Neural progenitor cell (in vitro differentiated cells): ENCODE results near the gene TTLL5. TPM values are rescaled to one million over a fixed set of nuclear protein-coding genes. Genes with fewer than 3 reads are reported as not detected.

Experiments used
- DNase-seq: peaks from one replicate; pipeline ENCODE4 v3.0.0-alpha.2; 2016; ENCODE audit warnings: low spot score
- H2AFZ ChIP-seq: fragments of 200-600 bp; sonication (generic); replicated peaks from 2 replicates; pipeline ENCODE4 v1.6.1; 2016; ENCODE audit warnings: antibody characterized with exemption
- H3F3A ChIP-seq: fragments of 200-600 bp; sonication (generic); 2 replicates; pipeline ENCODE4 v1.6.1; 2016; ENCODE audit warnings: antibody characterized with exemption, low read depth
- H3K27ac ChIP-seq: fragments of 200-600 bp; sonication (generic); 2 replicates; pipeline ENCODE4 v1.5.1; 2016; ENCODE audit warnings: mild to moderate bottlenecking
- H3K27me3 ChIP-seq: fragments of 200-600 bp; sonication (generic); 2 replicates; pipeline ENCODE4 v1.6.1; 2016; ENCODE audit warnings: mild to moderate bottlenecking, moderate library complexity
- H3K36me3 ChIP-seq: fragments of 200-600 bp; sonication (generic); 2 replicates; pipeline ENCODE4 v1.5.1; 2016
- H3K4me1 ChIP-seq: fragments of 200-600 bp; sonication (generic); 2 replicates; pipeline ENCODE4 v1.6.1; 2016; ENCODE audit warnings: mixed run types
- H3K4me2 ChIP-seq: fragments of 200-600 bp; sonication (generic); 2 replicates; pipeline ENCODE4 v1.6.1; 2016
- H3K4me3 ChIP-seq: fragments of 200-600 bp; sonication (generic); 2 replicates; pipeline ENCODE4 v1.5.1; 2016
- H3K79me2 ChIP-seq: fragments of 200-600 bp; sonication (generic); 2 replicates; pipeline ENCODE4 v1.6.1; 2016; ENCODE audit warnings: low read depth
- H3K9ac ChIP-seq: fragments of 200-600 bp; sonication (generic); 2 replicates; pipeline ENCODE4 v1.6.1; 2016
- H3K9me3 ChIP-seq: fragments of 200-600 bp; sonication (generic); 2 replicates; pipeline ENCODE4 v1.5.1; 2016; ENCODE audit warnings: low read depth
- H4K20me1 ChIP-seq: fragments of 200-600 bp; sonication (generic); 2 replicates; pipeline ENCODE4 v1.6.1; 2016; ENCODE audit warnings: low read depth
- H3K27ac Mint-ChIP-seq: 3 replicates; pipeline ENCODE4 v1.8.0; 2021; ENCODE audit warnings: mixed read lengths
- H3K27me3 Mint-ChIP-seq: 2 replicates; pipeline ENCODE4 v1.8.0; 2022; ENCODE audit warnings: low read depth, mild to moderate bottlenecking, inconsistent platforms, moderate library complexity, mixed read lengths; ENCODE audit not compliant: insufficient read depth
- H3K36me3 Mint-ChIP-seq: 3 replicates; pipeline ENCODE4 v1.8.0; 2021; ENCODE audit warnings: mixed read lengths
- H3K4me1 Mint-ChIP-seq: 3 replicates; pipeline ENCODE4 v1.8.0; 2021; ENCODE audit warnings: mixed read lengths
- H3K4me3 Mint-ChIP-seq: 3 replicates; pipeline ENCODE4 v1.8.0; 2021; ENCODE audit warnings: mild to moderate bottlenecking, moderate library complexity, mixed read lengths
- H3K9me3 Mint-ChIP-seq: 3 replicates; pipeline ENCODE4 v1.8.0; 2020; ENCODE audit warnings: mixed read lengths
- CTCF ChIP-seq: fragments of 200-600 bp; sonication (generic); IDR thresholded peaks from 2 replicates; pipeline ENCODE4 v1.5.1; 2017; ENCODE audit warnings: antibody characterized with exemption, mild to moderate bottlenecking
- EZH2 ChIP-seq: fragments of 200-600 bp; sonication (generic); IDR thresholded peaks from 2 replicates; pipeline ENCODE4 v1.6.1; 2017; ENCODE audit warnings: antibody characterized with exemption, mild to moderate bottlenecking, moderate library complexity
- EZH2phosphoT487 ChIP-seq: fragments of 200-600 bp; sonication (generic); IDR thresholded peaks from 2 replicates; pipeline ENCODE4 v1.6.1; 2017; ENCODE audit warnings: antibody characterized with exemption
- total RNA-seq: library from RNA; depleted of rRNA; stranded (reverse); fragments of >200 nt; gene quantifications from 2 replicates; pipeline ENCODE4 v1.2.3, GENCODE V29; 2015; ENCODE audit warnings: low replicate concordance

TTLL5 gene
- total RNA-seq, 1 donor from 2014 or later, result 61.4 TPM

DNA sequence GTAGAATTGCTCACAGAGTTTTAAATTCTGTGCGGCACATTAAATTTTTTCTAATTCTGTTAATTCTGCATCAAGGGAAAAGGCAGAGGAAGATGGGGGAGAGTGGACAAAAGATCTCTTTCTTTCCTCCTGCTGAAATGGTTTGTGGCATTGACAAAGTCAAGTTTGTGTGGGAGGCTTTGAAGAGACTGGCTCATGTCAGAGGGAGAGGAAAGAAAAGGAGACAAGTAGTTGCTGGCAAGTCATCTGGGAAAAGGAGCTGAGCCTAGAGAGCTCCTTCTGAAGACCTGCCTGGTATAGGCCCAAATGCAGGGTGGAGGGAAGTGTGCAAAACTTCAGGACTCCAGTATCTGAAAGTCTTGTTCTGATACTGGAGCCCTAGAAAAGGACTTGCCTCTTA is 36.3 kb downstream of the TTLL5 start:
- Mint-ChIP-seq H3K27me3 (no peaks in the 10 kb centered on the region), H3K36me3 (peaks cover 44% of the 10 kb centered on the region), H3K27ac (no peak overlapping the region), H3K9me3 (peaks cover 3% of the 10 kb centered on the region), H3K4me1 (peaks cover 4% of the 10 kb centered on the region), H3K4me3 (no peak overlapping the region)
- Histone ChIP-seq H3K9me3 (no peaks in the 10 kb centered on the region), H3F3A (peaks cover 4% of the 10 kb centered on the region), H3K27ac (no peak overlapping the region), H3K4me2 (no peak overlapping the region), H3K36me3 (no peaks in the 10 kb centered on the region), H3K4me1 (peaks cover 7% of the 10 kb centered on the region), H4K20me1 (peaks cover 5% of the 10 kb centered on the region), H3K4me3 (no peak overlapping the region), H3K9ac (no peak overlapping the region), H3K27me3 (no peaks in the 10 kb centered on the region), H3K79me2 (no peaks in the 10 kb centered on the region), H2AFZ (no peak overlapping the region)
- TF ChIP-seq EZH2 (no peak), CTCF (no peak)
- DNase-seq, result no peak

GRCh38 chr14:75697918-75698317 is 36.9 kb downstream of the TTLL5 start:
- Histone ChIP-seq H3K9me3 (no peaks in the 10 kb centered on the region), H3K27me3 (no peaks in the 10 kb centered on the region), H3K9ac (no peak overlapping the region), H3K79me2 (no peaks in the 10 kb centered on the region), H3K27ac (no peak overlapping the region), H3K4me3 (no peak overlapping the region), H3K4me1 (peaks cover 13% of the 10 kb centered on the region), H3F3A (peaks cover 8% of the 10 kb centered on the region), H3K4me2 (no peak overlapping the region), H4K20me1 (peaks cover 10% of the 10 kb centered on the region), H3K36me3 (no peaks in the 10 kb centered on the region), H2AFZ (no peak overlapping the region)
- DNase-seq, result no peak
- no peaks in the 10 kb centered on the region for H3K27me3 Mint-ChIP-seq
- no peak overlapping the region for H3K27ac Mint-ChIP-seq
- H3K4me3 Mint-ChIP-seq, result no peak overlapping the region
- peaks cover 3% of the 10 kb centered on the region for H3K9me3 Mint-ChIP-seq
- H3K36me3 Mint-ChIP-seq, result peaks cover 44% of the 10 kb centered on the region
- TF ChIP-seq EZH2phosphoT487 (no peak), CTCF (no peak), EZH2 (no peak)
- peaks cover 9% of the 10 kb centered on the region for H3K4me1 Mint-ChIP-seq

DNA sequence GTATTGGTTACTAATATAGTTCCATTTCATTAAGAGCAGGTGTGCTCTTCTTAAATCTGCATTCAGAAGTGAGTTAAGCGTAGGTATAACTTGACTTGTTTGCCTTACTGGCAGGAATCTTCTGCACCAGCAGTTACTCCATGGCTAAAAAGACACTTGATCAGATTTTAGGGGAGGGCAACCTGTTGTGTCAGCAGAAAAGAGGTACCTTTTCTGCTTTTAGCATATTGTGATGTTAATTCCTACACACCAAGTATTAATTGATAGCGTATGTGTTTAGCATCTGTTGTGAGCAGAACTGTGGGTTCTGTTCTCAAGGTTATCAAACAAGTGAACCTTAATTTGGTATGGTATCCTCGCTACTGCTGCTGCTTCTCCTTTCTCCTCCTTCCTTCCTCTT is 38.3 kb downstream of the TTLL5 start:
- H3K27me3 ChIP-seq, result no peaks in the 10 kb centered on the region
- peaks cover 15% of the 10 kb centered on the region for H3K4me1 ChIP-seq
- Mint-ChIP-seq H3K9me3 (peaks cover 3% of the 10 kb centered on the region), H3K4me3 (no peak overlapping the region), H3K27ac (no peak overlapping the region), H3K4me1 (peaks cover 12% of the 10 kb centered on the region), H3K27me3 (no peaks in the 10 kb centered on the region), H3K36me3 (peaks cover 37% of the 10 kb centered on the region)
- H3K4me2 ChIP-seq, result no peak overlapping the region
- H3F3A ChIP-seq, result peaks cover 15% of the 10 kb centered on the region
- no peaks in the 10 kb centered on the region for H3K9me3 ChIP-seq
- H3K79me2 ChIP-seq, result no peaks in the 10 kb centered on the region
- no peak overlapping the region for H2AFZ ChIP-seq
- no peak overlapping the region for H3K4me3 ChIP-seq
- no peaks in the 10 kb centered on the region for H3K36me3 ChIP-seq
- DNase-seq, result no peak
- no peak overlapping the region for H3K27ac ChIP-seq
- H3K9ac ChIP-seq, result no peak overlapping the region
- TF ChIP-seq EZH2phosphoT487, result no peak
- TF ChIP-seq EZH2, result no peak
- TF ChIP-seq CTCF, result no peak
- peaks cover 12% of the 10 kb centered on the region for H4K20me1 ChIP-seq

GRCh38 chr14:75700295-75700694 is 39.2 kb downstream of the TTLL5 start:
- Histone ChIP-seq H2AFZ (no peak overlapping the region), H3K4me3 (no peak overlapping the region), H3K4me1 (peaks cover 15% of the 10 kb centered on the region), H3K79me2 (no peaks in the 10 kb centered on the region), H3K27me3 (no peaks in the 10 kb centered on the region), H3K9ac (no peak overlapping the region), H3K27ac (no peak overlapping the region), H3K9me3 (no peaks in the 10 kb centered on the region), H3F3A (peaks cover 15% of the 10 kb centered on the region), H4K20me1 (peaks cover 12% of the 10 kb centered on the region), H3K36me3 (no peaks in the 10 kb centered on the region), H3K4me2 (no peak overlapping the region)
- Mint-ChIP-seq H3K27ac (no peak overlapping the region), H3K4me3 (no peak overlapping the region), H3K27me3 (no peaks in the 10 kb centered on the region), H3K36me3 (peaks cover 34% of the 10 kb centered on the region), H3K4me1 (peaks cover 12% of the 10 kb centered on the region), H3K9me3 (no peaks in the 10 kb centered on the region)
- DNase-seq, result no peak
- TF ChIP-seq EZH2phosphoT487, result no peak
- TF ChIP-seq CTCF, result no peak
- TF ChIP-seq EZH2, result no peak
